NCI-H524 (cell line): ENCODE results near the gene PRKN.

Experiments used
- DNase-seq, 2 experiments: peaks; one replicate each; lab custom pipeline; 2025; lab: John Stamatoyannopoulos, UW

The PRKN gene

GRCh38 chr6:161446296-161446925 is 1281.2 kb downstream of the PRKN start:
- DNase-seq = no peak

GRCh38 chr6:161445021-161445799 is 1282.4 kb downstream of the PRKN start:
- DNase-seq = peak; percentile 36 to 75

- peak; percentile 70 to 81 for DNase-seq
Observed at GRCh38 chr6:161444464-161444863, 1283.1 kb downstream of the PRKN start.

GRCh38 chr6:161443848-161444247 is 1283.7 kb downstream of the PRKN start:
- DNase-seq = peak in 1 of 2 experiments; percentile 46

- no peak for DNase-seq
Observed at GRCh38 chr6:161442420-161442819, 1285.1 kb downstream of the PRKN start.

- DNase-seq = no peak
Observed at GRCh38 chr6:161440299-161440698, 1287.3 kb downstream of the PRKN start.

- peak in 1 of 2 experiments; percentile 10 for DNase-seq
Observed at GRCh38 chr6:161439093-161439492, 1288.5 kb downstream of the PRKN start.

GRCh38 chr6:161438430-161439030 is 1289.0 kb downstream of the PRKN start:
- DNase-seq = no peak

- DNase-seq = no peak
Observed at GRCh38 chr6:161437851-161438250, 1289.7 kb downstream of the PRKN start.

GRCh38 chr6:161436106-161436876 is 1291.3 kb downstream of the PRKN start:
- no peak for DNase-seq

GRCh38 chr6:161435748-161436070 is 1291.9 kb downstream of the PRKN start:
- no peak for DNase-seq

GRCh38 chr6:161434921-161435747 is 1292.4 kb downstream of the PRKN start:
- DNase-seq = no peak

- DNase-seq = no peak
Observed at GRCh38 chr6:161434350-161434749, 1293.2 kb downstream of the PRKN start.

GRCh38 chr6:161432546-161432945 is 1295.0 kb downstream of the PRKN start:
- DNase-seq = no peak

GRCh38 chr6:161429921-161430490 is 1297.6 kb downstream of the PRKN start:
- peak in 1 of 2 experiments; percentile 61 for DNase-seq

GRCh38 chr6:161424421-161424820 is 1303.1 kb downstream of the PRKN start:
- DNase-seq = no peak

GRCh38 chr6:161422710-161423680 is 1304.6 kb downstream of the PRKN start:
- DNase-seq = no peak

GRCh38 chr6:161418463-161418945 is 1309.1 kb downstream of the PRKN start:
- DNase-seq = peak; percentile 56 to 84

- DNase-seq = peak; percentile 78 to 88
Observed at GRCh38 chr6:161417717-161418462, 1309.7 kb downstream of the PRKN start.
